Measurements from ENCODE around the gene ADRB2. TPM values are rescaled to one million over a fixed set of nuclear protein-coding genes. Genes with fewer than 3 reads are reported as not detected.

Gene ADRB2
- polyA plus RNA-seq, 3 donors: 6.8 to 10.9 (median 10.8) TPM

DNA sequence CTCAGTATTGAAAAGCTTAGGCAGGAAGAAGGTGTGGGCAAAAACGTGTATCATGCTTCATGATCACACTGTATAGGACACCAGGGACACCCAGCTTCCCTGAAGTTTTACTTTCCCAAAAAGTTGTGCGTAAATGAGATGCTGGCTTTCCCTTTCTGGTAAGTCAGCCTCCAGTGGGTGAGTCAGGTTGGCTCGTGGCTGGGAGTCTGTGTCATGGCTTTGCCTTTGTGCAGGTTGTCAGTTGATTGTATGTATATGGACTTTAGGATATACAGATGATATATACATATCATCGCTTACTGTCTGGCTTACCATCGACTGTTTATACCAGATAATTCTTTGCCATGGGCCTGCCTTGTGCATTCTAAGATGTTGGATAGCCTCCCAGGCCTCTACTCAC is 34.2 kb downstream of the ADRB2 start:
- Histone ChIP-seq H3K27ac (ENCODE audit: low read depth in 1 of 2, low read length in 2 of 2) (no peak overlapping the region), H2AFZ (ENCODE audit: insufficient read depth, low read depth, low read length, poor library complexity, severe bottlenecking) (no peak overlapping the region), H3K9me3 (replicated peaks in 1 of 2; ENCODE audit: control insufficient read depth in 1 of 2, insufficient read depth in 1 of 2, low read length in 2 of 2) (no peaks in the 10 kb centered on the region), H3K4me2 (replicated peaks; ENCODE audit: extremely low read depth, low read length, poor library complexity, severe bottlenecking) (no peak overlapping the region), H3K36me3 (replicated peaks in 1 of 2; ENCODE audit: control insufficient read depth in 1 of 2, insufficient read depth in 2 of 2, low read length in 2 of 2) (peaks cover 5 to 17% of the 10 kb centered on the region in 2 donors), H3K4me3 (replicated peaks in 1 of 3; ENCODE audit: low read depth in 2 of 3, low read length in 3 of 3) (no peak overlapping the region), H4K20me1 (ENCODE audit: insufficient read depth, low read length) (peaks cover 49% of the 10 kb centered on the region), H3K4me1 (ENCODE audit: control insufficient read depth in 1 of 2, insufficient read depth in 2 of 2, low read length in 2 of 2) (peaks cover 15 to 21% of the 10 kb centered on the region in 2 donors), H3K79me2 (ENCODE audit: insufficient read depth, low read length) (no peaks in the 10 kb centered on the region), H3K9ac (ENCODE audit: insufficient read depth, low read length, poor library complexity, severe bottlenecking) (no peak overlapping the region), H3K27me3 (ENCODE audit: control insufficient read depth in 2 of 2, insufficient read depth in 2 of 2, low read length in 2 of 2) (no peaks in the 10 kb centered on the region)
- Mint-ChIP-seq H3K36me3 (peaks cover 22 to 33% of the 10 kb centered on the region in 2 donors), H3K4me3 (no peak overlapping the region), H3K4me1 (peaks cover 29% of the 10 kb centered on the region), H3K9me3 (no peaks in the 10 kb centered on the region), H3K27ac (peak overlapping the region in 1 of 7 donors; percentile 36), H3K27me3 (ENCODE audit: low read depth in 3 of 3) (peaks cover 0 to 2% (median 2%) of the 10 kb centered on the region in 3 donors)
- intact Hi-C loops (cut with micrococcal nuclease): no loop called here
- WGBS (ENCODE audit: insufficient coverage): no CpG with 5 or more reads among the region's 5 CpGs
- DNase-seq: no peak
- TF ChIP-seq, protein P1, sequence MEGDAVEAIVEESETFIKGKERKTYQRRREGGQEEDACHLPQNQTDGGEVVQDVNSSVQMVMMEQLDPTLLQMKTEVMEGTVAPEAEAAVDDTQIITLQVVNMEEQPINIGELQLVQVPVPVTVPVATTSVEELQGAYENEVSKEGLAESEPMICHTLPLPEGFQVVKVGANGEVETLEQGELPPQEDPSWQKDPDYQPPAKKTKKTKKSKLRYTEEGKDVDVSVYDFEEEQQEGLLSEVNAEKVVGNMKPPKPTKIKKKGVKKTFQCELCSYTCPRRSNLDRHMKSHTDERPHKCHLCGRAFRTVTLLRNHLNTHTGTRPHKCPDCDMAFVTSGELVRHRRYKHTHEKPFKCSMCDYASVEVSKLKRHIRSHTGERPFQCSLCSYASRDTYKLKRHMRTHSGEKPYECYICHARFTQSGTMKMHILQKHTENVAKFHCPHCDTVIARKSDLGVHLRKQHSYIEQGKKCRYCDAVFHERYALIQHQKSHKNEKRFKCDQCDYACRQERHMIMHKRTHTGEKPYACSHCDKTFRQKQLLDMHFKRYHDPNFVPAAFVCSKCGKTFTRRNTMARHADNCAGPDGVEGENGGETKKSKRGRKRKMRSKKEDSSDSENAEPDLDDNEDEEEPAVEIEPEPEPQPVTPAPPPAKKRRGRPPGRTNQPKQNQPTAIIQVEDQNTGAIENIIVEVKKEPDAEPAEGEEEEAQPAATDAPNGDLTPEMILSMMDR (IDR thresholded peaks at IDR 0.05): no peak

DNA sequence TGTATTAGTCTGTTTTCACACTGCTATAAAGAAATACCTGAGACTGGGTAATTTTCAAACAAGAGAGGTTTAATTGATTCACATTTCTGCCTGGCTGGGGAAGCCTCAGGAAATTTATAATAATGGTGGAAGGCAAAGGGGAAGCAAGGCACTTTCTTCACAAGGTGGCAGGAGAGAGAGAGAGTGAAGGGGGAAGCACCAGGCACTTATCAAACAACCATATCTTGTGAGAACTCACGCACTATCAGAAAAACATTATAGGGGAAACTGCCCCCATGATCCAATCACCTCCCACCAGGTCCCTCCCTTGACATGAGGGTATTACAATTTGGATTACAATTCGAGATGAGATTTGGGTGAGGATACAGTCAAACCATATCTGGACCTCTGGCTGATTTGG is 34.7 kb downstream of the ADRB2 start:
- H3K27me3 Mint-ChIP-seq (ENCODE audit: low read depth in 3 of 3): peaks cover 0 to 2% (median 2%) of the 10 kb centered on the region in 3 donors
- WGBS (ENCODE audit: insufficient coverage): no CpG with 5 or more reads among the region's 2 CpGs
- H3K9me3 Mint-ChIP-seq: no peaks in the 10 kb centered on the region
- H3K4me2 ChIP-seq (replicated peaks; ENCODE audit: extremely low read depth, low read length, poor library complexity, severe bottlenecking): no peak overlapping the region
- H3K79me2 ChIP-seq (ENCODE audit: insufficient read depth, low read length): no peaks in the 10 kb centered on the region
- H4K20me1 ChIP-seq (ENCODE audit: insufficient read depth, low read length): peaks cover 45% of the 10 kb centered on the region
- H3K27ac ChIP-seq (ENCODE audit: low read depth in 1 of 2, low read length in 2 of 2): no peak overlapping the region
- H3K4me1 Mint-ChIP-seq: peaks cover 27% of the 10 kb centered on the region
- no peaks in the 10 kb centered on the region for H3K27me3 ChIP-seq (ENCODE audit: control insufficient read depth in 2 of 2, insufficient read depth in 2 of 2, low read length in 2 of 2)
- H2AFZ ChIP-seq (ENCODE audit: insufficient read depth, low read depth, low read length, poor library complexity, severe bottlenecking): no peak overlapping the region
- no peak overlapping the region for H3K4me3 ChIP-seq (replicated peaks in 1 of 3; ENCODE audit: low read depth in 2 of 3, low read length in 3 of 3)
- H3K36me3 Mint-ChIP-seq: peaks cover 25 to 36% of the 10 kb centered on the region in 2 donors
- peak overlapping the region in 1 of 7 donors; percentile 26 for H3K27ac Mint-ChIP-seq
- peaks cover 5 to 22% of the 10 kb centered on the region in 2 donors for H3K36me3 ChIP-seq (replicated peaks in 1 of 2; ENCODE audit: control insufficient read depth in 1 of 2, insufficient read depth in 2 of 2, low read length in 2 of 2)
- peaks cover 15 to 21% of the 10 kb centered on the region in 2 donors for H3K4me1 ChIP-seq (ENCODE audit: control insufficient read depth in 1 of 2, insufficient read depth in 2 of 2, low read length in 2 of 2)
- no peak for DNase-seq
- TF ChIP-seq, protein P1 (IDR thresholded peaks at IDR 0.05): no peak
- no peak overlapping the region for H3K4me3 Mint-ChIP-seq
- H3K9ac ChIP-seq (ENCODE audit: insufficient read depth, low read length, poor library complexity, severe bottlenecking): no peak overlapping the region
- H3K9me3 ChIP-seq (replicated peaks in 1 of 2; ENCODE audit: control insufficient read depth in 1 of 2, insufficient read depth in 1 of 2, low read length in 2 of 2): no peaks in the 10 kb centered on the region
- intact Hi-C loops (cut with micrococcal nuclease): no loop called here

All from CD14-positive monocyte (primary cell).